Omental fat pad (tissue), 4 donors: Measurements from ENCODE around the gene LYZL2. TPM values are rescaled to one million over a fixed set of nuclear protein-coding genes. Genes with fewer than 3 reads are reported as not detected.
"Not testable (repeated sequence)": the region's sequence is repeated elsewhere in the genome, so short reads cannot be mapped to it uniquely, and the experiment has no call there.

Experiments used
- ATAC-seq: fragments of 150-250 bp; one replicate; pipeline ENCODE4 v1.9.1; 2016; ENCODE audit warnings: mild to moderate bottlenecking, moderate library complexity; ENCODE audit not compliant: low FRiP score
- DNase-seq: peaks from one replicate; pipeline ENCODE4 v3.0.0-alpha.2; 2019; ENCODE audit warnings: low spot score
- CTCF ChIP-seq, 3 donors: fragments of 450-650 bp; IDR thresholded peaks; one replicate each; pipeline ENCODE4 v1.5.1; 2016 to 2017; ENCODE audit warnings: antibody characterized with exemption in 3 of 3, mild to moderate bottlenecking in 3 of 3, moderate library complexity in 2 of 3
- total RNA-seq, 4 donors: library from RNA; depleted of rRNA; stranded (reverse); fragments of >200 nt; gene quantifications; one replicate each; pipeline ENCODE4 v1.1.0, GENCODE V29; 2016

Gene LYZL2
- total RNA-seq, 4 donors from 2014 or later: not detected

DNA sequence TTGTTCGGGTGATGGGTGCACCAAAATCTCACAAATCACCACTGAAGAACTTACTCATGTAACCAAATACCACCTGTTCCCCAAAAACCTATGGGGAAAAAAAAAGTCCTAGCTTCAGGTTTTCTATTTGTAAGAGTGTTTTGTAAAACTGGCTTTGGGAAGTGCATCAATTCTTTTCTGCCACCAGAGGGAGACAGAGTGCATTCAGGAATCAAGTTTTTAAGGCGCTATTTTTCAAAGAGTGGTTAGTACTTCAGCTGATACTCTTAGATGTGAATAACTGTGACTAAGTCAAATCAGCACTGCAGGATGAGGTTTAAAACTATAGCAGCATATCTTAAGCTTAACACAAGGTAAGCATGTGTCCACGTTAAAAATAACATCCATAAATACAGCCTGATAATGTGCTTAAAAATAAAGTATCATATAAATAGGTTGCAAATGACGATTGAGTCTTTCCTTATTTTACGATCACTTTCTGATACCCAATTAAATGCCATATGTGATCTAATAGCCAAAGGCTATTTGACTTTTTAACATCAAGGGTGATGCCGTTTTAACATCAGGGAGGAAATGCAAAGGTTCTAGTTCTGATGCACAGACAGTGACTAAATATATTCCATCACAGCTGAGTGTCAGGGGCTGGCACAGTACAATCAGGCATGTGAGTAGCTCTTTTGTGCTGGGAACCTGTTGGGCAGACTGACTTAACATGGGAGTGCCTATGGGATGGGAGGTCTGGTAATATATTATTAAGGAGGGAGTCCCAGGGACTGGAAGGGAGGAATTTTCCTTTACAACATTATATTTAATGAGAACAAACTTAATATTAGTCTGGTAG lies 10.6 kb upstream of the LYZL2 start:
- TF ChIP-seq CTCF (IDR thresholded peaks at IDR 0.05): no peak
- no peak for ATAC-seq

GRCh38 chr10:30637881-30638467 lies 8.4 kb upstream of the LYZL2 start:
- ATAC-seq: peak; percentile 45
- no peak for TF ChIP-seq CTCF (IDR thresholded peaks at IDR 0.05)
- no peak for DNase-seq

More for the DNA sequence above, 10.6 kb upstream of the LYZL2 start:
- no peak for DNase-seq

DNA sequence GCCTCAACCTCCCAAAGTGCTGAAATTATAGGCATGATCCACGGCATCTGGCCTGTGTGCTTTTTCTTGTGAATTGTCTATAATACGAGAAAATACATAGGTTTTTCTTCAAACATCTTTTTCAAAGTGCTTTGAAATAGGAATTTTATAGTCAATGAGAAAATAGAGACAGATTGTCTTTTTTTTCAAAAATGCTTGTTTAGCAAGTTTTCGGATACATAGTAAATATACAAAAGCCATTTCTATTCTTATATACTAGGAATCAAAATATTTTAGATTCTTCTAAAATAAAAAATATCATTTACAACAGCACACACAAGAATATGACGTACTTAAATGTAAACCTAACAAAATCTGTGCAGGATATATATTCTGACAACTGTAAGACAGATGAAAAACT lies 1.6 kb upstream of the LYZL2 start:
- no peak for TF ChIP-seq CTCF (IDR thresholded peaks at IDR 0.05)
- ATAC-seq: no peak

DNA sequence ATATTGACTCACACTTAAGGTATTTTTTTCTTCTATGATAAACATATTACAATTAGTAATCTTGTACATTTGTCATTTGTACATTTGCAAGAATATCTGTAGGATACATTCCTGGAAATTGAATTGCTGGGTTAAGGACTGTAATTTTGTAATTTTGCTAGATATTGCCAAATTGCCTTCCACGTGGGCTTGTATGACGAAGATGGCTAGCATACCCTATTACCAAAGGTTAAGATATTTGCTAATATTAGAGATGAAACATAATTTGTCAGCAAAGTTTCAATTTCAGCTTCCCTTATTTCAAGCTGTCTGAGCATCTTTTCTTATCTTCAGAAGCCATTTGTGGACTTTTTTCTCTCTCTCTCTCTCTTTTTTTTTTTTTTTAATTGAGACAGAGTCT lies 1.0 kb upstream of the LYZL2 start:
- ATAC-seq (no peak), DNase-seq (no peak)
- no peak for TF ChIP-seq CTCF (IDR thresholded peaks at IDR 0.05)

More for the DNA sequence above, 1.6 kb upstream of the LYZL2 start:
- DNase-seq: no peak

DNA sequence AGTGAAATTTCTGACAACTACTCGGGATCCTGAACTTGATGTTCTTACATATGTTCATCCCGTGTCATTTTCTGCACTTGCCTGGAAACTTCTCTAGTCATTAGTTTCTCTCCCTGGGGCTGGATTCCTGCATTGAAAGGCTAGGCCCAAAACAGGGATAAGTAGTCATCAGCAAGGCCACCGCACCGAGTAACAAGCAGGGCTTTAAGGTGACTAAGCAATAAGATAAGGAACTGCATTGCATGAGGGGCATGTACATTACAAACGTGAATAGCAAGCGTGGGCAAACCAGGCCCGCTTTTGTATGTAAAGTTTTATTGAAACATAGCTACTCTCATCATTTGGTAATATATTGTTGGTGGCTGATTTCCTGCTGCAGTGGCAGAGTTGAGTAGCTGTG lies 977 bp downstream of the LYZL2 start:
- not testable (repeated sequence) for ATAC-seq, DNase-seq

DNA sequence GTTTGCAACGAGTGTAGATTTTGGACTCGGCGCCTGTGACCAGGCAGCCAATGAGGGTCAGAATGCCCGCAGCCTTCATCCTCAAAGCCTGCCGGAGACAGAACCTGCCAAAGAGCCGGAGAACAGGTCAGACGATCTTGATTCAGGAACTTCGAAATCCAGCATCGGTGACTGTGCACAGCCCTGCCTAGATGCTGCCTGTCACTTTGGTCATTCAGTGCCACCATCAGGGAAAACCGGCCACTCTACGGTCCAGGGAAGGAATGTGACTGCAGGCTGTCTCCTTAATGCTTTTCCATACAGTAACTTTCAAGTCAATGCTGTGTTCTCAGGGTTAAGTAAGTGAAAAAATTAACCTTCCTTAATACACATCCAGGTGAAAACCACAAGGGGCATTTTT lies 2.7 kb downstream of the LYZL2 start:
- DNase-seq, ATAC-seq: not testable (repeated sequence)

- ATAC-seq, DNase-seq: not testable (repeated sequence)
Measured at GRCh38 chr10:30626196-30626595, 3.4 kb downstream of the LYZL2 start.

DNA sequence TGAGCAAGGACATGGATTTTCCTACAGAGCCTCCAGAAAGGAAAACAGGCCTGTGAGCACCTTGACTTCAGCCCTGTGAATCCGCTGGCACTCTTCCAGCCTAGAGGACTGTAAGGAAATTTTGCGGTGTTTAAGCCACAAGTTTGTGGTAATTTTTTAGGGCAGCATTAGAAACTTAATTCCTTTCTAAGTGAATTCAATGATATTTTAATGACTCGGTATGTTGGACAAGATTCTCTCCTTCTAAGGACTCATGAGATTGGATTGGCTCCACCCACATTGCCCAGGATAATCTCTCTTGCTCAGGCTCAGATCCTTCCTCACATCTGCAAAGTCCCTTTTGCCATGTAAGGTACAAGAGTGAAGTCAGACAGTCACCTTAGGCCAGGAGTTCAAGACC lies 4.5 kb downstream of the LYZL2 start:
- ATAC-seq (no peak), DNase-seq (no peak)
- no peak for TF ChIP-seq CTCF (IDR thresholded peaks at IDR 0.05)
